Fibroblast of skin of abdomen (primary cell): ENCODE results near the gene SH2B2. TPM values are rescaled to one million over a fixed set of nuclear protein-coding genes. Genes with fewer than 3 reads are reported as not detected.
A peak's percentile ranks its signal among the peaks of the same experiment; 100 is the strongest.

Experiments
- DNase-seq: peaks from one replicate; pipeline ENCODE4 v3.0.0-alpha.2; 2013
- polyA plus RNA-seq, 2 experiments: library from polyadenylated mRNA; unstranded; fragments of 120-200 nt; gene quantifications; one replicate each; pipeline ENCODE4 v1.2.1, GENCODE V29; 2013; ENCODE audit not compliant: insufficient read length in 2 of 2

Gene SH2B2
- polyA plus RNA-seq (2013, experiment 1 of 2; ENCODE audit: insufficient read length), result 1.3 TPM
- 1.6 TPM for polyA plus RNA-seq (2013, experiment 2 of 2; ENCODE audit: insufficient read length)

- DNase-seq, result peak; percentile 66
Measured at GRCh38 chr7:102286237-102287110, at the start of gene SH2B2. Gene SH2B2, plus strand, starts transcription at chr7:102286868. Its CDS starts 13,683 bp downstream, at chr7:102300551.

GRCh38 chr7:102239206-102239820 lies 47.4 kb upstream of the SH2B2 start:
- DNase-seq, result no peak

GRCh38 chr7:102241431-102241830 lies 45.2 kb upstream of the SH2B2 start:
- no peak for DNase-seq

- no peak for DNase-seq
Measured at GRCh38 chr7:102244601-102245000, 42.1 kb upstream of the SH2B2 start.

DNA sequence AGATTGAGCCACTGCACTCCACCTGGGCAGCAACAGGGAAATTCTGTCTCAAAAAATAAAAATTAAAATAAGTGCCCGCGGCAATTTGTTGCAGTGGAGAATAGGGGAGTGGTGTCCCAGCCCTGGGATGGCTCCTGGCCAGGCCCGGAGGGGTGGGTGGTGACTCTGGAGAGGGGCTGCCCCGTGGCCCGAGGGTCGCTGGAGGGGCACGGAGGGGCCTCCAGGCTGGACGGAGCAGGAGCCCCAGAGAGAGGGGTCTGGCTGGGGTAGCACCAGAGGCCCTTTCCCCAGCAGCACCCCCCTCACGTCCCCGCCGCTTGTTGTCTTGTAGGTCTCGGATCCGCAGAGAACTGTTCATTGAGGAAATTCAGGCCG lies 38.6 kb upstream of the SH2B2 start:
- no peak for DNase-seq

DNA sequence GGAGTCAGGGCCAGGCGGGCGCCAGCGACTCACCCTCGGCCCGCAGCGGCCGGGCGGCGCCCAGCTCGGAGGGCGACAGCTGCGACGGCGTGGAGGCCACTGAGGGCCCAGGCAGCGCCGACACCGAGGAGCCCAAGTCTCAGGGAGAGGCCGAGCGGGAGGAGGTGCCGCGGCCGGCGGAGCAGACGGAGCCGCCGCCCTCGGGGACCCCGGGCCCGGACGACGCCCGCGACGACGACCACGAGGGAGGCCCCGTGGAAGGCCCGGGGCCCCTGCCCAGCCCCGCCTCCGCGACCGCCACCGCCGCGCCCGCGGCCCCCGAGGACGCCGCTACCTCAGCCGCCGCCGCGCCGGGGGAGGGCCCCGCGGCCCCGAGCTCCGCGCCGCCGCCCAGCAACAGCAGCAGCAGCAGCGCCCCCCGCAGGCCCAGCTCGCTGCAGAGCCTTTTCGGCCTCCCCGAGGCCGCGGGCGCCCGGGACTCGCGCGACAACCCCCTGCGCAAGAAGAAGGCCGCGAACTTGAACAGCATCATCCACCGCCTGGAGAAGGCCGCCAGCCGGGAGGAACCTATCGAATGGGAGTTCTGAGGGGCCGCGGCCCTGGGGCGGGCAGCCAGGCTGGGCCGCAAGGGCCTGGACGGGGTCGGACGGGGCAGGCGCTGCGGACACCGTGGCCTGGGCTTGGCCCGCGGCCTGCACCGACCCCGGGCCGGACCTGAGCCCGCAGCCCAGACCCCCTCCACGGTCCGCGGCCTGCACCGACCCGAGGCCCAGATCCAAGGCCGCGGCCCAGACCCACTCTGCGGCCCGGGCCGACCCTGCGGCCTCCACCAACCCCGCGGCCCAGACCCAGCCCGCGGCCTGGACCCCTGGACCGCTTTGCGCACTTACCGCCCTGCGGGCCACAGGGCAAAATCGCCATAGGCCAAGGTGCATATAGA lies 37.9 kb upstream of the SH2B2 start:
- no peak for DNase-seq

- DNase-seq, result no peak
Measured at GRCh38 chr7:102251531-102252365, 34.9 kb upstream of the SH2B2 start.

DNA sequence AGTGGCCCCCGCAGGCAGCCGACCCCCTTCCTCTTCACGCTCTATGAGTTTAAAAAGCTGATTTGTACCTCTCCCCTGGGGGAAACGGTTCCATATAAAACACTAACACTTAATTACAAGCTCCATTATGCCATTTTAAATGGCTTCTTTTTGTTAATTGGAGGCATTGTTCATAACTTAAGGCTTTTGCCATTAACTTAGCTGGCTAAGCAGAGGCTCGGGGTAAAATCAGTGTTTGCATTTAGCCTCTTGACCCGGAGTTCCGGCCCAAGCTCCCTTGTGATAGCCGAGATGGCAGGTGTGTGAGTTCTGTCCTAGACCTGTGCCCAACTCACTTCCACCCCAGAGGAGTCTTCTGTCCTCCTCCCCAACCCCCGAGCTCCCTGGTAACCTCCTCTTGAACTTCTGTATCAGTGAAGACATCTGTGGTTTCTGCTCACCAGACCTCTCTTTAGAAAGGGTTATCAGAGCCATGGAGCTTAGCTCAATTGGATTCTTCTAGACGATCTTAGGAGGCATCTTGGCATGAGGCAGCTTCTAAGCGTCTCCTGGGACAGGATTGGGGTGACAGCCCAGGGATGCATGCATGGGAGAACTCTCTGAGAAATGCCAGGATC lies 34.2 kb upstream of the SH2B2 start:
- DNase-seq, result no peak

- DNase-seq, result no peak
Measured at GRCh38 chr7:102253066-102253972, 33.3 kb upstream of the SH2B2 start.

GRCh38 chr7:102253973-102254370 lies 32.7 kb upstream of the SH2B2 start:
- DNase-seq, result no peak

DNA sequence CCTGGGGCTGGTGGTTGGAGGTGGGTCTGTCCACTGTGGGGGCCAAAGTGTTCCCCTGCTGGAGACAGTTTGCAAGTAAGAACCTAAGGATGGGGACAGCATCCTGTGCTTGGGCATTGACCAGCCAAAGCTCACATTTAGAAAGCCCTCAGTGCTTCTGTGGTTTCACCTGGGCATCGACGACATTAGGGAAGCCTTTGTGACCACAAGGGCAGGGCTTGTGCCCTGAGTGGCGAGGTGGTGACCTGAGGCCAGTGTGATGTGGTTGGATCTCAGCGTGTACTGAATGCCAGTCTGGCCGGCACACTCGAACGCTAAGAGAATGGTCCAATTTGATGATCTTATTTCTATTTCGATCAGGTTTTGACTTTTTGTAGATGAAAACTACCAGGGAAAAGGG lies 32.1 kb upstream of the SH2B2 start:
- DNase-seq, result no peak

DNA sequence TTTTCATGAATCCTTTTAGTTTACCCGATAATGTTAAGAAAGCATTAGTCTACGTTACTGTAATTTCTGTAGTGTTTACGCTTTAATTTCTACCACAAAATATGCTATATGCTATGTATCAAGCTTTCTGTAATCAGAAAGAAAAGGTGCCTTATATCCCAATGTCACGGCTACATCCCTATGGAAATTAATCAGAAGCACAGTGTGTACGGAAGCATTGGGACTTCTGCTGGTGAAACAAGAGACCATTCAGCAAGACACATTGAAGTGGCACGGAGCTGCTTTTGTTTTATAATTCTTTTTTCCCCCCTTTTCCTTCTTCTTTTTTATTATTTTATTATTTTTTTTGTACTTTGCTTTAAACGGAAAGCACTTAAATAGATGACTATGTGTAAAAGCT lies 31.2 kb upstream of the SH2B2 start:
- no peak for DNase-seq

- DNase-seq, result no peak
Measured at GRCh38 chr7:102255916-102256315, 30.8 kb upstream of the SH2B2 start.

DNA sequence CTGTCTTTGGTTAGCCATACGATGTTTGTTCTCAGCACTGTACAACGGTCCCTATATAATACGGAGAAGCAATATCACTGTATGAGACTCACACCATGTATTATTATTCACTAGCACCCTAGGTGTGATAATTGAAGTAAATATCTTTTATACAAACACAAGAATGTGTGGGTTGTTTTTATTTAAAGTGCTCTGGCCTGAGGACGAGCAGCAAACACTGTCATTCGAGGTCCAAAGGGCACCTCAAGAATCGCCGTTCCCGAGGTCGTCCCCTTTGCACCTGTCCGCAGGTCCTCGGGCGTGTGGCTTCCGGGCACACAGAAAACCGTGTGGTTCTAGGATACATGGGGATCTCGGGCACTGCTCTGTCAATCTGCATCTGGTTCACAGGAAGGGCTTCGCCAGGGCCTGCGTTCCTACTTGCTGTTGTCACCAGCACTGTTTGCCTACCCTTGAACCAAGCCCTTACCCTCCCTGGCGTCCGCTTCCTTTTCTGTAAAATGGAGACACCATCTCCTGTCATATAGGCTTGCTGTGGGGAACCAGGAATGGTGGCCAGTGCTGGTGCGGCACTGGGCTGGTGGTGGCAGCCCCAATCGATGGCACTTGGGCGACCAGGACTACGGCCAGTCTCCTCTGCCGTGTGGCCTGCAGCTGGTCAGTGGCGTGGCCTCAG lies 28.5 kb upstream of the SH2B2 start:
- DNase-seq, result no peak

DNA sequence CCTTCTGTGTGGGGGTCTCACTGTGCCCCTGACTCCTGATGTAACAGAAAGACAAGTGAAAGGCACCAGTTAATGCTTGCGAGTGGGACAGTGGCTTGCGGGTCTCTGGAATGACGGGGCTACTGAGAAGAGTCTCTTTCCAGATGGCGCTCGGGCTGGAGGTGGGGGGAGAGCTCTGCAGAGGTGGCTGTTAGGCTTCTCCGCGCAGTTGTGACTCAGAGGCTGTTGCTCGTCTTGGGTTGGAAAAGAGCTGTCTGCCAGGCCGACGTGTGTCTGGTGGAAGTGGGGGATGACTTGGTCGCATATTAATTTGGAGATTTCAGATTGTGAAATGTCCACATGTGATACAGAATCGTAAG lies 27.9 kb upstream of the SH2B2 start:
- peak; percentile 80 for DNase-seq

DNA sequence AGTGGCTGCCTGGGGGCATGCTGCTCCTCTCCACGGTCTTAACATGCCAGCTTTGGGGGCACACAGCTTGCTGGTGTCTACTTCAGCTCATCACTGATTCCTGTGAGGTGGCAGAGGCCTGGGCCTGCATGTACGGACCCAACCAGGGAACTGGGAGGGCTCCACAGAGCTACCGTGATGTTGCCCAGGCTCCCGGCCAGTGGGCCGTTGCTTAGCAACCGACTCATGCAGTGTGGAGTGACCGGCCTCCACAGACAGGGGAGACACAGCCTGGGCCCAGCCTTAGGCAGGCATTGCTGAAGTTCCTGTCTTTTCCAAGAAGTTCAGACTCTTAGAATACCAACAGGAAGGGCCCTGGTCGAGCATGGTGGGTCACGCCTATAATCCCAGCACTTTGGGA lies 25.8 kb upstream of the SH2B2 start:
- DNase-seq, result peak; percentile 37

GRCh38 chr7:102261451-102261850 lies 25.2 kb upstream of the SH2B2 start:
- DNase-seq, result no peak

- DNase-seq, result no peak
Measured at GRCh38 chr7:102262546-102262945, 24.1 kb upstream of the SH2B2 start.

DNA sequence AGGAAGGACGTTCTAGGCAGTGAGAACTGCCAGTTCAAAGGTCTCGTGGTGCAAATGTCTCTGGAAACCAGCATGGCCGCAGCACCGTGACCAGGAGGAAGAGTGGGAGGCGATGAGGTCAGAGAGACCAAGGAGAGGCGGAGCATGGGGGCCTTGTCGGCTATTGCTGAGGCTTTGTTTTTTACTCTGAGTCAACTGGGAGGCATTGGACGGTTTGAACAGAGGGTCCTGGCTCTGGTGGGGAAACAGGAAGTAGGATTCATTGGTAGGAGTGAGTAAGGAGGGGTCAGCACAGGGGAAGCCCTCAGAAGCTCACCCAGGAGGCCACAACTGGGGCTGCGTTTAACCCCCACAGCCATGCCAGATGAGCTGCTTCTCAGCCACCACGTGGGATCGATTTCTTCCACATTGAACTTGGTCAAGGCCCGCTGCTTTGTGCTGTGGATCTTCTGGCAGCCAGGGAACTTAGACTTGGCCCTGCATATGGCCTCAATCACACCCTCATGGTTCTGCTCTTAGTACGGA lies 22.2 kb upstream of the SH2B2 start:
- no peak for DNase-seq

- no peak for DNase-seq
Measured at GRCh38 chr7:102266541-102266940, 20.1 kb upstream of the SH2B2 start.
